HG03565 (cell line): Measurements from ENCODE around the gene PPP1R9A.
"Not testable (repeated sequence)": the region's sequence is repeated elsewhere in the genome, so short reads cannot be mapped to it uniquely, and the experiment has no call there.

Experiments
- ATAC-seq: cut with Tn5 transposase; IDR thresholded peaks from one replicate; pipeline ENCODE4 v1.9.1; 2021; ENCODE audit warnings: mild to moderate bottlenecking, moderate library complexity; ENCODE audit not compliant: unreplicated experiment

Gene PPP1R9A

DNA sequence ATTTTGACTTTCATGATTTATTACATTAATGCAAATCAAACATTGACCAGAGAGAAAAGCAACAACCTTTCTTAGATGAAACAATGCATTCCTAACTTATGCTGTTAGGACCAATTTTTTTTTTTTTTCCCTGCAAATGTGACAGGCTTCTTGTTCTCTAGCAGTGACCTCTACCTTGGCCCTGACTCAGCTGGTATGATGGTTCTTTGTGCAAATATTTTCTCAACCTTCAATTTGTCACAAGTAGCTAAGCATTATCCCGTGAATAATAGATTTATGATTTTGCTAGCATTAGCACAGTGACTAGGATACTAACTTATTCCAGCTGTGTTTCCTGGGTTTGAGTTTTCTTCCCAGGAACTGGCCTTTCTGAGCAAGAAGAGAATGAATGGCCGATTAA, 64.9 kb downstream of the PPP1R9A start:
- ATAC-seq = no peak

DNA sequence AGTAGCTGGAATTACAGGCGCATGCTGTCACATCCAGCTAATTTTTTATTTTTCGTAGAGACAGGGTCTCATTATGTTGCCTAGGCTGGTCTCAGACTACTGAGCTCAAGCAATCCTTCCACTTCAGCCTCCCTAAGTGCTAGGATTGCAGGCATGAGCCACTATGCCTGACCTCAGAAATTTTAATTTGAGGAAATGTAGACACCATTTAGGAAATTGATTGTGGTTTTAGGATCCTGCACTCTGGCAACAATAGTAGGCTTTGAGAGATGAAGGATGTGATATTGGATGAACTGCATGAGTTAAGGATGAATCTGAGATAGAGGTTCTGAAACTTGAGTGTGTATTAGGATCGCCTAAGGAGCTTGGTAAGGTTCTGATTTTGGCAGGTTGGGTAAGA, 66.5 kb downstream of the PPP1R9A start:
- no peak for ATAC-seq

DNA sequence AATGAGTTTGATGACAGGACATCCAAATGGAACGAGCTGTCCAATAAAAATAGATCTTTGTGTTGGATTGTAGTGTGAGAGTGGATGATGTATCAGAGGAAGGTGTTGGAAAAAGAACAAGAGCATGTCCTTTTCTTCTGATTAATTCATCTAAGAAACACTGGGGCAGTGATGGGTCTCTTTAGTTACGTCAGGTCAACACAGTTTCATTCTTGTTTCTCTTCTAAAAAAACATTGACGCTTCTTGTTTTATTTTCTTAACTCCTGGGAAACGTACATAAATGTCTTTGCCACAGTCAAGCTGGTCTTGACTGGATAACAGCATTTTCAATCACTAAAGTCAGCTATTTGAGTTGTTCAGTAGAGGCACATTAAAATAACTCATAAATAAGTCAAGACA, 67.0 kb downstream of the PPP1R9A start:
- ATAC-seq = no peak

DNA sequence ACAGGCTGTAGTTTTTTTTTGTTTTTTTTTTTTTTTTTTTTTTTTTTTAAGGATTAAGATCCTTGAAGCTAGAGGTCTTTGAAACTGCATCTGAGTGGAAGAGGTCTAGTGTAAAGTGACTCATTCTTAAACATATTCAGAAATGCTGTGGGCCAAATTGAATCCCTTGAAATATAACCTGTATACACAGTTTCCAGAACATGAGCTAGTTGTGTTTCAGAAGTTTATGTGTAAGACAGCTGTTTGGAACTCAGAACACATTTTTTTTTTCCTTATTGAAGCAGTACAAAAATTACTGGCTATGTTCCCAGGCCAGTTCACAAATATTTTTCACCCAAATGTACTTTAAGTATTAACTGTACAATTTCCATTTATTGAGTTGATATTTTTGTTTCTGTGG, 67.9 kb downstream of the PPP1R9A start:
- ATAC-seq = no peak

DNA sequence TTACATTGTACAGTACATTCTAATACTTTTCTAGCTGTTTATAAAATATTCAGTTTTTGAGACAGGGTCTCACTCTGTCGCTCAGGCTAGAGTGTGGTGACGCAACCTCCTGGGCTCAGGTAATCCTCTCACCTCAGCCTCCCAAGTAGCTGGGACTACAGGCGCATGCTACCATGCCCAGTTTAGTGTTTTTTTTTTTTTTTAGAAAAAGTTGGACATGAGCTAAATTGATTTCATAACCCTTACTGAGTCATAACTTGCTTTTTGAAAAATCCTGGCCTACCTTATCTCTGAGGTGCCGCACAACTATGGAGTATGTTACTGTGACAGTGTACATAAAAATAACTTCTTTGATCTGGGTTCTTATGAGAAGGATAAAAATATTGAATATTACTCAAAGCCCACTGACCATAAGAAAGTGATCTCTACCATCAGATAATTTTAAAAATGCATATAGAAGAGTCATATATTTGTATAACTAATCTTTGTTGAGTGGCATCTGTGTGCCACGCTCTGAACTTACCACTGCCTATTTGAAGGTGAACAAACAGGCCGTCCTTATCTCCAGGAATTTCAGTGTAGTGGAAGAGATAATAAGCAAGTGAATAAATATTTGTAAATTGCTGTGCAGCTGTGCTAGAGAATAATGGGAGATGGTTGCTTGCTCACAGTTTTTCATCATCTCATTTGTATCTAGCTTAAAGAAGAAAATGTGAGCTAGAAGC, 73.2 kb downstream of the PPP1R9A start:
- ATAC-seq = no peak

DNA sequence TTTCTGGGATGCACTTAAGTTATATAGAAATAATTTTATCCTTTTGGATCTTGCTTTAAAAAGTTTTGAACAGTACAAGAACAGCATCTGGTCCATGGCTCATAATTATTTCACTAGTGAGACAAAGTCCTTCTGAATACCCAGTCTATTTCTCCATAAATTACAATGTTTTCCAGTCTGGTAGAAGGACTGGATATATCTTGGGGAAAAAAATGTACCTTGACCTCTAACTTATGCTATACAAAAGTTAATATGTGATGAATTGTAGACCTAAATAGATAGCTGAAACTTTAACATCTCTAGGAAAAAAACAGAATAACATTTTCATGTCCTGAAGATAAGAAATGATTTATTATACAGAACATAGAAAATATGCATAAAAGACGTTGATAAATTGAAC, 88.5 kb downstream of the PPP1R9A start:
- no peak for ATAC-seq

DNA sequence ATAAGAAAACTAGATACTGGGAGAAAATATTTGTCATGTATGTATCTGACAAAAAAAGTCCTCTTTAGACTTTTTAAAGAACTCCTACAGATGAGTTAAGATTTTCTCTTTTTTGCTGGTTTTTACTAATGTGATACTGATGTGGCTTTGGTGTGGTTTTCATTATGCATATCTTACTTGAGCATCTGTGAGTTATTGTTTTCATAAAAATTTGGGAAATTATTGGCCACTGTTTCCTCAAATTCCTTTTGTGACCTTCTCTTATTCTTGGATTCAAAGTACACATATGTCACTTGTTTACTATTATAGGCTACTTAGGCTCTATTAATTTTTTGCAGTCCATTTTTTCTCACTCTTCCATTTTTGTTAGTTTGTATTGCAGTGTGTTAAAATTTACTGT, 89.0 kb downstream of the PPP1R9A start:
- ATAC-seq = no peak

DNA sequence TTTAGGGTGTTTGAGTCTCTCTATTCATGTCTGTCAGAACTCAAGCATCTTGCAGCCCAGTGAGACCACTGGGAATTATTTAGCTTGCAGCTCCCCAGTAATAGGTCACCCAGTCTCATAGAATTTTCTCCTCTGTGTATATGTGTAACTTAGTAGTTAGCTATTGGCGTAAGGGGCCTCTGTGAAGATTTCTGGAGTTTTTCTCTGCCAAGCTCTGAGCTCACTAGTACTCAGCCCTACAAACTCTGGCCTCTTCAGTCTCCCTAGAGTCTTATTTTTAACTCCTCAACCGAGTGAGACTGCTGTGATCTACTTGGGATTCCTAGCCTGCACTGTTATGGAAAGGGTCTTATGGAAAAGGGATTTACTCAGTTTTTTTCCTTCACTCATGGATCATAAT, 90.2 kb downstream of the PPP1R9A start:
- ATAC-seq = no peak

DNA sequence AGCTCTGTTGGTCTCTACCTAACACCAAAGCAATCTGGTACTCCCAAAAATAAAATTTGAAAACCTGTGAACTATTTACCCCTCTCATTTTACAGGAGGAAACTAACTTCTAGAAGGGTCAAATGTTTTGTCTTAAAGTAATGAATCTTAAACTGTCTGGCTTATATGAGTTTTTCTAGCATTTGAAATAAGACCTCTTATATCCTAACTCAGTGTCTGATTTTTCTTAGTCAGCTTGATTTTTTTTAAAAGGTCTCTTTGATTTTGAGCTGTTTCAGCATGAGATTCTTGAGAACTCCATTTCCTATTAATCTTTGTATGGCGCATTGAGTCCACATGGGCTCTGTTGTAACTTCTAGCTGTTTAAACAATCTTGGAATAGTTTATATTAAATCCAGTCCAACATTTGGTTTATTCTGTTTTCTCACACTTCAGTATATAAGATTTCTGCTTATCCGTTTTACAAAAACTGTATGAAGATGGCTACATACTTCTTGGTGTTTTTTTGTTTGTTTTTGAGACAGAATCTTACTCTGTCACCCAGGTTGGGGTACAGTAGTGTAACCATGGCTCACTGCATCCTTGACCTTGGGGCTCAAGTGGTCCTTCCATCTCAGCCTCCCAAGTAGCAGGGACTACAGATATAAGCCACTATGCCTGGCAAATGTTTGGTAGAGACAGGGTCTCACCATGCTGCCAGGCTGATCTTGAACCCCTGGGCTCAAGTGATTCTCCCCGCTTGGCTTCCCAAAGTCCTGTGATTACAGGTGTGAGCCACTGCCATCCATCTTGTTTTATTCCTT, 91.1 kb downstream of the PPP1R9A start:
- ATAC-seq = no peak

DNA sequence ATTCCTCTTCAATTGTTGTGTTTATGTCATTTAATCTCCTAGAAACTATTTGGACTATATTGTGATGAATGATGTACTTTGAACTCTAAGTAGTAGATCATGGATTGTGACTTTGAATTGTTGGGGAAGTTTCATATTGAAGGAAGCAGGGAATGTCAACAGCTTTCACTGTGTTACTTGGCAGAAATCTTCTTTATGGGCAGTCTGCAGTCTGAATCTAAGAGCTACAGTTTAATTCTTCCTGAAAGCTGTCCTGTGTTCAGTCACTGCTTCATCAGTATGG, 91.6 kb downstream of the PPP1R9A start:
- ATAC-seq = no peak

DNA sequence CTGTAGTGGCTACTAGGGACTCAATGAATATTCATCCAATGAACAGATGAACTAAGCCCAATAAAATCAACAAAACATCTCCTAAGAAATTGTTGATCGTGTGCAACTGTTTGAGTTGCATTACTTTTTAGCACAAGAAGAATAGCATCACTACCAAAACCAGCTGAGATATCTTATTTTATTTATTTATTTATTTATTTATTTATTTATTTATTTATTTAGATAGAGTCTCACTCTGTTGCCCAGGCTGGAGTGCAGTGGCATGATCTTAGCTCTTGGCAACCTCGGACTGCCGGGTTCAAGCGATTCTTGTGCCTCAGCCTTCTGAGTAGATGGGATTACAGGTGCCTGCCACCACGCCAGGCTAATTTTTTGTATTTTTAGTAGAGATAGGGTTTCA, 92.2 kb downstream of the PPP1R9A start:
- not testable (repeated sequence) for ATAC-seq

DNA sequence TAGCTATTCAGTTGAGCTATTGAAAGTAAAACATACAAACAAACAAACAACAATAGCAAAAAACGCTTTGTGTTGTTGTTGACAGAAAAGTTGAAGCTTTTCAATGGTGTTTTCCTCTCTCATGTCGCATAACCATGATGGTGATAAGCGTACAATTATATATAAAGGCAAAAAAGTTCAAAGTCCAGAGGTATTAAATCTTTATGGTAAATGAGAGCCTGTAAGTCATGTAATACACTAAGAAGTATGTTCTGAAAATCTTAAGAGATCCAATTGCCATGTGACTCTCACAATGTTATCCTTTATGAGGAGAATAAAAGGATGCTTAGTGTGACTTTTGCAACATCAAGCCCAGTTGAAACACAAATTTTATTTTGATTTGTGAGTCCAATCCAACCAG, 93.9 kb downstream of the PPP1R9A start:
- ATAC-seq = no peak

DNA sequence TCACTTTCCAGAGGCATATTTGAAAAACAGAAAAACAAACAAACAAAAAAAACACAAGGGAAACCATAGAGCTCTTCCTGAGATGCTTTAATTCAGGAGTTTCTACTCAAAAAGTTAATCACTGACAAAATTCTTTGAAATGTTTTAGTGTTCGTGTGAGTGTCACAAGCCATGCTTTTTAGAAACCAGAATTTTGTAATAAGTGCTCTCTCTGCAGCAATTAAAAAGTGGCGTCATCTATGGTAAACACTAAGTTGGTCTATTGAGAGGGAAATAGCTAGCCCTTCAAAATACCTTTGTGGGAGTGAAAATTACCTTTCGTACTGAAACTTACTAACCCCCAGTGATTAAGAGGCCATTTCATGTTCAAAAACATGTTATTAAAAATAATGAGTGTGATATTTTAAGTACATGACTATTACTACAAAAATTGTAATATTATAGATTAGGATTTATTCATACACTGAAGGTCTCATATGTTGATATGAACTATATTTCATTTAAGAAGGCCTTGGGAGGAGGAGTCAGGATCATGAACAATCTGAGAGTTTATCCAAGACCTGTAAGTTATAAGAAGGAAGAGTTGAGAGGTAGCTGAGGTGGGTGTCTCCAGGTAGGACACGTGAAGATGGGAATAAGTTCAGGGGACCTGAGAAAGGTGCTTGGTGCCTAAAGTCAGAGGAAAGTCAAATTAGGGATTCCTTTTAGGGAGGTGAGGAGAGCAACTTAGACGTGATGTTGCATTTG, 94.6 kb downstream of the PPP1R9A start:
- ATAC-seq = no peak

DNA sequence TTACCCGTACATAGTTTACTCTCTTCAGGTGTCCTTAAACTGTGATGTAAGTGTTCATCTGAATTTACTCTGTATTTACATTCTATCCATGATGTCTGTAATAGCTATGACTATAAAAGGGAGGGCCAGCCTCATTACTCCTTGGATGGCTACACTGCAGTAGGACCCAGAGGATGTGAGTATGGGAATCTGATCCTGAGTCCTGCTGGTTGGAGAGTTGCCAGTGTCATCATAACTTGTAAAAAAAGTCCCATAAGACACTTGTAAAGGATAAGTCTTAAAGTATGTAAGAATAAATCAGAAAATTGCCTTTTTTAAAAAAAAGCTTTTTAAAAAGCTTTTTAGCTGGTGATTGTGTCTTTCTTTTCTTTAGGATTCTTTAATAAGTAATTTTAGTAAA, 95.4 kb downstream of the PPP1R9A start:
- ATAC-seq = no peak

DNA sequence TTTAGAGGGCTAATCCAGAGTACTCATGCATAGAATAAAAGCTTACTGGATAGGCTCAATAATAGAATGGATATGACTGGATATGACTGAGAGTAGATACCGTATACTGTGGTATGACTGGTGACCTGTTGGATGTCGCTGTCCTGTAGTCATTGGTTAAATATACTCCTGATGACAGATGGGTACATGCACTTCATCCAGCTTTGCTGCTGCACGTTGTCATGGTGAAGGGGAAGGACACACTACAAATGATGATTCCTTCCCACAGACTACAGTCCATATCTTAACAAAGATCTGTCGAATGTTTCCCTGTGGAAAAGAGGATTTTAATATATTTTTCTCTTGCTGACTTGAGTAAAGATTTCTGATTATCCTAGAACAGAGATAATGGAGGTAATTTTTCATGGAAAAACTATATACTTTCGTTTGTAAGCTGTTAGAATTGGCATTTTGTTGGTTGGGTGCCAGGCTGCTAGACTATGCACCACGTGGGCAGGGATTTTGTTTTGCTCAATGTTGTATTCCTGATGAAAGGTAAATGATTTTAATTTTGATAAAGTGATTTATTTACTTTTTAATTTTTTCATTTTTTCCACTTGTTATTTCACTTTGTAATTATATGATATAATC, 97.3 kb downstream of the PPP1R9A start:
- no peak for ATAC-seq

DNA sequence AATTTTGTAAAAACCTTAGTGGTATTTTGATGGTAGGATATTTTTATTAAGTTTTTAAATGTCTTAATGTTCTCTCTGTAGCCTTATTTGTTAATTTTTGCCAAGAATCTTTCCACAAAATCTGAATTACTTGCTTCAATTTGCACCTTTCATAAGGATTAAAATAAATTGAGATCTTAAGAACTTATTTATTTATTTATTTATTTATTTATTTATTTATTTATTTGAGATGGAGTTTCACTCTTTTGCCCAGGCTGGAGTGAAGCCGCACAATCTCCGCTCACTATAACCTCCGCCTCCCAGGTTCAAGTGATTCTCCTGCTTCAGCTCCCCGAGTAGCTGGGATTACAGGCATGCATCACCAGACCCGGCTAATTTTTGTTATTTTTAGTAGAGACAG, 98.6 kb downstream of the PPP1R9A start:
- no peak for ATAC-seq

DNA sequence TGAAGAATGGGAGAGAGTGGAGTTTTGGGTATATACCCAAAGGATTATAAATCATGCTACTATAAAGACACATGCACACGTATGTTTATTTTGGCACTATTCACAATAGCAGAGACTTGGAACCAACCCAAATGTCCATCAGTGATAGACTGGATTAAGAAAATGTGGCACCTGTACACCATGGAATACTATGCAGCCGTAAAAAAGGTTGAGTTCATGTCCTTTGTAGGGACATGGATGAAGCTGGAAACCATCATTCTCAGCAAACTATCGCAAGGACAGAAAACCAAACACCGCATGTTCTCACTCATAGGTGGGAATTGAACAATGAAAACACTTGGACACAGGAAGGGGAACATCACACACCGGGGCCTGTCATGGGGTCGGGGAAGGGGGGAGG, 101.4 kb downstream of the PPP1R9A start:
- ATAC-seq = not testable (repeated sequence)

DNA sequence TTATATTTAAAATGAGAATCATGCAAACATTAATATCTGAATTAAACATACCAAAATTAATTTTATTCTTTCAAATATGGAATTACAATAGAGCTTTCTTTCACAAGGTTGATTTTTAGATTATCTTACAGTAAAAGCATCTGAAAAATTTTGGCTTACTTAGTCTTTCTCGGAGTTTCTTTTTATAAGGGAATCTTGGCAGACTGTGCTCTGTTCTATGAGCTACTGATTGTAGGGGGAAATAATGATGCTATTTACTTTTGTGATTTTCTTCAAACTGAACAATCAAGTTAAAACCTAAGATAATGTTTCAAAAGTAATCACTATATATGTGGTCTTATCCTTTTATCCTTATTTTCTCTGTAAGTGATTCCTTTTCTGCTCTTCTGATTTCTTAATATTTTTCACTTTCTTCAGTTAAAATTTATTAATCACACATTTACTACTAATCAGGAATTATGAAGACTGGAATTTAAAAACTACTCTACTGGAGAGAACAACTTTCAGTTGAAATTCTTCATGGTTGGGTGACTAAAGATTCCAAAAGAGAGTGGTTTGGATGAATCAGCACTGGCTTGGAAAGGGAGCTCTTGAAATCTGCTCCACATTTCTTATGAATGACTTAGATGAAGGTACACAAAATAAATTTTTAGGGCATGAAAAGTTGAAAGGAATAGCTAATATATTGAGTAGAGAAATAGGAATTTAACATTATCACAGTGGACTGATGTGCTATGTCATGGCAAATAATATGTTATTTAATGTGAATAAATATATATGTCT, 103.9 kb downstream of the PPP1R9A start:
- ATAC-seq = no peak

DNA sequence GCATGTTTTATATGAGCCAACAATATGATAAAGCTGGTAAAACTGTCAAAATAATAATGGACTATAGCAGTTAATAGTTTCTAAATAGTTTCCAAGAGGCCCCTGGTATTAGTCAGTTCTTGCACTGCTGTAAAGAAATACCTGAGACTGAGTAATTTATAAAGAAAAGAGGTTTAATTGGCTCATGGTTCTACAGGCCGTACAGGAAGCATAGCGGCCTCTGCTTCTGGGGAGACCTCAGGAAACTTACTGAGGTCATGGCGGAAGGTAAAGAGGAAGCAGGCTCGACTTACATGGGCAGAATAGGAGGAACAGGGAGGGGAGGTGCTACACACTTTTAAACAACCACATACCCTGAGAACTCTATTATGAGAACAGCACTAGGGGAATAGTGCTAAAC, 104.6 kb downstream of the PPP1R9A start:
- ATAC-seq = no peak

DNA sequence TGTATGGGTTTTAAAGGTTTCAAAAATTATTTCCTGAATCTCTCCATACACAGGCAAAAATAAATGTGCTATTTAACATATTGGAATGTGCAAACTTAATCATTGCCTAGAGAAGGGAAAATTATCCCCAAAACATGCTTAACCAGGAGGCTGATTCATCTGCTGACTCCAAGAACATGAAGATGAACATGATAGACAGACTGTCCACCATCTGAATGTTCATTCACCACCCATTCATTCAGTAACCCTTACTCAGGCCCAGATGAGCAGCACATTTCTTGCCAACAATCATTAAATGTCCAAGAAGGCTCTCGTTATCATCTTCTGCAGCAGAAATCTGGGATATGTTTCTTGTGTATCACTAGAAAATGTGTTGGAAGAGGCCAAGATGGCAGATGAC, 110.6 kb downstream of the PPP1R9A start:
- no peak for ATAC-seq

DNA sequence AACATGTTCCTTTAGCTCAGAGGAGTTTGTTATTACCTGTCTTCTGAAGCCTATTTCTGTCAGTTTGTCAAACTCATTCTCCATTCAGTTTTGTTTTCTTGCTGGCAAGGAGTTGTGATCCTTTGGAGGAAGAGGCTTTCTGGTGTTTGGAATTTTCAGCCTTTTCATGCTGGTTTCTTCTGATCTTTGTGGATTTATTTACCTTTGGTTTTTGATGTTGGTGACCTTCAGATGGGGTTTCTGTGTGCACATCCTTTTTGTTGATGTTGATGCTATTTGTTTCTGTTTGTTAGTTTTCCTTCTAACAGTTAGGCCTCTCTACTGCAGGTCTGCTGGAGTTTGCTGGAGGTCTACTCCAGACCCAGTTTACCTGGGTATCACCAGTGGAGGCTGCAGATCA, 118.6 kb downstream of the PPP1R9A start:
- no peak for ATAC-seq
